Neural cell (in vitro differentiated cells): ENCODE results near the gene PIKFYVE.

Source experiments
- CTCF ChIP-seq: fragments of 450-650 bp; IDR thresholded peaks from 2 replicates; pipeline ENCODE4 v1.5.1; 2014; ENCODE audit warnings: antibody characterized with exemption, mild to moderate bottlenecking, moderate library complexity; ENCODE audit not compliant: poor library complexity, severe bottlenecking
- EZH2 ChIP-seq: fragments of 200-600, 300-800 bp; shearing (Covaris generic), sonication (generic); IDR thresholded peaks from 2 replicates; pipeline ENCODE4 v1.6.1; 2014; ENCODE audit warnings: antibody characterized with exemption, low read length, borderline replicate concordance, mild to moderate bottlenecking; ENCODE audit not compliant: insufficient read depth, poor library complexity, severe bottlenecking
- MXI1 ChIP-seq: fragments of 450-650 bp; conservative IDR thresholded peaks from 2 replicates; pipeline ENCODE4 v1.6.1; 2014; ENCODE audit warnings: antibody characterized with exemption, mild to moderate bottlenecking; ENCODE audit not compliant: poor library complexity, severe bottlenecking
- POLR2AphosphoS5 ChIP-seq: IDR thresholded peaks from 2 replicates; pipeline ENCODE4 v1.6.1; 2012
- RAD21 ChIP-seq: fragments of 450-650 bp; conservative IDR thresholded peaks from 2 replicates; pipeline ENCODE4 v1.6.1; 2014; ENCODE audit warnings: antibody characterized with exemption, mild to moderate bottlenecking, moderate library complexity
- REST ChIP-seq: IDR thresholded peaks from 2 replicates; pipeline ENCODE4 v1.6.1; 2012; ENCODE audit warnings: borderline replicate concordance

- TF ChIP-seq POLR2AphosphoS5 (no peak), CTCF (no peak), REST (no peak), RAD21 (no peak), MXI1 (no peak), EZH2 (no peak)
These were observed 37.6 kb upstream of the PIKFYVE start for GRCh38 chr2:208228476-208228875.
